ENCODE data around the gene GLCE. TPM values are rescaled to one million over a fixed set of nuclear protein-coding genes. Genes with fewer than 3 reads are reported as not detected.
A peak's percentile ranks its signal among the peaks of the same experiment; 100 is the strongest.

Gene GLCE
- total and polyA plus RNA-seq, 9 of the 15 experiments (the other 6 are each of a cell fraction or from before 2014, with no cell fraction given) = 4.6 to 12.3 (median 10.6) TPM

GRCh38 chr15:69131362-69132220, 28.8 kb upstream of the GLCE start:
- no peak for DNase-seq (ENCODE audit: extremely low read depth in 1 of 4, low spot score in 3 of 4)
- TF ChIP-seq GABPB1 (CRISPR knock-in tag; IDR thresholded peaks at IDR 0.05) (no peak), ZNF239 (CRISPR knock-in tag; IDR thresholded peaks at IDR 0.05) (no peak), SPI1 (IDR thresholded peaks at IDR 0.05; ENCODE audit: borderline replicate concordance, low read depth, low read length) (peak; percentile 9; the same call in 1 of the 2 replicates)
- no peak for ATAC-seq
- Histone ChIP-seq H2AFZ (ENCODE audit: low read depth, low read length) (no peak overlapping the region), H3K36me3 (ENCODE audit: control insufficient read depth, insufficient read depth, low read length) (no peaks in the 10 kb centered on the region), H4K20me1 (replicated peaks; ENCODE audit: control insufficient read depth, insufficient read depth, low read length) (no peaks in the 10 kb centered on the region), H3K4me1 (replicated peaks in 1 of 2; ENCODE audit: control insufficient read depth in 2 of 2, insufficient read depth in 2 of 2, low read length in 2 of 2) (no peaks in the 10 kb centered on the region; a peak in 1 of 5 replicates), H3K9me3 (replicated peaks; ENCODE audit: control insufficient read depth, insufficient read depth, low read depth, low read length) (no peaks in the 10 kb centered on the region), H3K9ac (ENCODE audit: insufficient read depth in 1 of 2, low read depth in 2 of 2, low read length in 2 of 2) (no peak overlapping the region), H3K27me3 (ENCODE audit: control insufficient read depth in 2 of 2, insufficient read depth in 2 of 2, low read length in 2 of 2) (peaks cover 4 to 13% of the 10 kb centered on the region in 2 experiments; a peak in 4 of 5 replicates), H3K9me1 (ENCODE audit: control insufficient read depth, insufficient read depth, low read length) (peaks cover 3% of the 10 kb centered on the region), H3K4me3 (no peak overlapping the region), H3K4me2 (ENCODE audit: insufficient read depth, low read length) (no peak overlapping the region), H3K27ac (ENCODE audit: extremely low read depth, low read depth, low read length) (no peak overlapping the region), H3K79me2 (ENCODE audit: control insufficient read depth, insufficient read depth, low read length) (no peaks in the 10 kb centered on the region)
- no peak for FAIRE-seq
- ChIA-PET CTCF (ENCODE audit: low intra/inter-chr PET ratio) (no interaction called here), POLR2A (no interaction called here)
- no TSS peak for BruUV-seq (replicated peaks)
- in situ Hi-C loops (cut with MboI) (no loop called here), intact Hi-C loops (cut with micrococcal nuclease) (no loop called here)
- 4% methylated on average over 7 of the region's 7 CpGs for WGBS (ENCODE audit: insufficient coverage, low coverage, missing lambda C conversion rate)

- no peak overlapping the region for H3K9ac ChIP-seq (ENCODE audit: insufficient read depth in 1 of 2, low read depth in 2 of 2, low read length in 2 of 2)
- CTCF ChIA-PET (ENCODE audit: low intra/inter-chr PET ratio) = no interaction called here
- POLR2A ChIA-PET = interaction anchor here (0.8 kb wide), 1 partner anchor 16 kb away, joined by 4 read pairs; no protein-coding TSS in a partner anchor
- no peaks in the 10 kb centered on the region for H3K9me3 ChIP-seq (replicated peaks; ENCODE audit: control insufficient read depth, insufficient read depth, low read depth, low read length)
- H3K9me1 ChIP-seq (ENCODE audit: control insufficient read depth, insufficient read depth, low read length) = peaks cover 3% of the 10 kb centered on the region
- no peaks in the 10 kb centered on the region for H4K20me1 ChIP-seq (replicated peaks; ENCODE audit: control insufficient read depth, insufficient read depth, low read length)
- peaks cover 4 to 13% of the 10 kb centered on the region in 2 experiments; a peak in 4 of 5 replicates for H3K27me3 ChIP-seq (ENCODE audit: control insufficient read depth in 2 of 2, insufficient read depth in 2 of 2, low read length in 2 of 2)
- in situ Hi-C loops (cut with MboI) (no loop called here), intact Hi-C loops (cut with micrococcal nuclease) (no loop called here)
- no peak overlapping the region for H2AFZ ChIP-seq (ENCODE audit: low read depth, low read length)
- H3K27ac ChIP-seq (ENCODE audit: extremely low read depth, low read depth, low read length) = no peak overlapping the region
- DNase-seq (ENCODE audit: extremely low read depth in 1 of 4, low spot score in 3 of 4) (no peak), ATAC-seq (no peak), FAIRE-seq (no peak)
- WGBS (ENCODE audit: insufficient coverage, low coverage, missing lambda C conversion rate) = 1% methylated on average over 4 of the region's 4 CpGs
- no peaks in the 10 kb centered on the region for H3K4me1 ChIP-seq (replicated peaks in 1 of 2; ENCODE audit: control insufficient read depth in 2 of 2, insufficient read depth in 2 of 2, low read length in 2 of 2)
- no peak overlapping the region for H3K4me3 ChIP-seq
- no peaks in the 10 kb centered on the region for H3K36me3 ChIP-seq (ENCODE audit: control insufficient read depth, insufficient read depth, low read length)
- no peak overlapping the region for H3K4me2 ChIP-seq (ENCODE audit: insufficient read depth, low read length)
- no peaks in the 10 kb centered on the region for H3K79me2 ChIP-seq (ENCODE audit: control insufficient read depth, insufficient read depth, low read length)
- BruUV-seq (replicated peaks) = no TSS peak
- TF ChIP-seq RCOR1 (IDR thresholded peaks at IDR 0.05; ENCODE audit: borderline replicate concordance in 1 of 2, low read depth in 2 of 2, low read length in 2 of 2) (0 out of 4 replicates have a peak, but pooled peaks of 1 of the 2 experiments have one; percentile 5), RBM25 (IDR thresholded peaks at IDR 0.05; ENCODE audit: low read depth, low read length, severe bottlenecking) (peak; percentile 78), NFE2L1 (tag; IDR thresholded peaks at IDR 0.05; ENCODE audit: borderline replicate concordance, low read depth) (no peak)
Measured at GRCh38 chr15:69132430-69132829, 28.0 kb upstream of the GLCE start.
